GM12892 (cell line): ENCODE results near the gene RARRES2.

Experiments used
- POLR2A ChIP-seq: IDR thresholded peaks from 2 replicates; pipeline ENCODE4 v1.6.1; 2011; ENCODE audit warnings: low read depth, low read length, control low read depth
- POLR2AphosphoS5 ChIP-seq: IDR thresholded peaks from 2 replicates; pipeline ENCODE4 v1.6.1; 2011; ENCODE audit warnings: low read depth, low read length, control low read depth
- TAF1 ChIP-seq: IDR thresholded peaks from 2 replicates; pipeline ENCODE4 v1.6.1; 2011; ENCODE audit warnings: low read depth, mild to moderate bottlenecking, control low read depth, low read length, borderline replicate concordance

DNA sequence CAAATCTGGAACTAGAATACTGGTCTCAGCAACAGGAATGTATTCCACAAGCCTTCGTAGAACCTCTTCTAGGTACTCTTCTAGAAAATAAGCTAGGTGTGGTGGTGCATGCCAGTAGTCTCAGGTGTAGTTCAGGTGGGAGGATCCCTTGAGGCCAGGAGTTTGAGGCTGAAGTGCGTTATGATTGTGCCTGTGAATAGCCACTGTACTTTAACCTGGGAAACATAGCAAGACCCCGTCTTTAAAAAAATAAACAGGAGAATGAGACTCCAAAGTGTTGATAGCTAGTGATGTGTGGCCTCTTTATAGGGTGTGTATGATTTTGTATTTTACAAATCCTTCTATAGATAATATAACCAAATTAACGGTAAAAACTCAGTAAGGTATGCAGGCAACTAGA is 36.2 kb upstream of the RARRES2 start:
- no peak for TF ChIP-seq TAF1
- TF ChIP-seq POLR2AphosphoS5, result no peak
- TF ChIP-seq POLR2A, result no peak
